Prostate gland (tissue), 2 donors: ENCODE data around the gene TCP11L2.

Experiments used
- CTCF ChIP-seq, 4 experiments: fragments of 200-600 bp in 2 of 4; fragments of 450-650 bp in 2 of 4; sonication (generic) in 2 of 4; IDR thresholded peaks; 1 replicate in 3 of 4; 2 replicates in 1 of 4; pipeline ENCODE4 v1.5.1; 2016 to 2019; ENCODE audit warnings: antibody characterized with exemption in 4 of 4, mild to moderate bottlenecking in 2 of 4, moderate library complexity in 2 of 4
- POLR2AphosphoS5 ChIP-seq: sonication (generic); formaldehyde crosslinking; IDR thresholded peaks from one replicate; pipeline ENCODE4 v1.6.1; 2017; ENCODE audit warnings: antibody characterized with exemption

DNA sequence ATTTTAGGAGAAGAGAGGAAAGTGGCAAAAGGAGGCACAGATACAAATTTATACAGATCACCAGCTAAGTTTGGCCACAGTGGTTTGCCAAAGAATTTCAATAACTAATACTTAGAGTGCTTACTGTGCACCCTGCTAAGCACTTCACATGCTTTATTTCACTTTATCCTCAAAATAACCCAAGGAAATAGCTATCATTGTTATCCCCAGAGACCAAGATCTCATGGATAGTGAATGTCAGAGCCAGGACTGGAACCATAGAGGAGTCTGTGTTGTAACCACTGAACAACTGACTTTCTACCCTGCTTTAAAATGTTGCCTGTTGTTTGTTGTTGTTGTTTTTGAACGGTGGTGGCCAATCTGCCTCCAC, 1.3 kb upstream of the TCP11L2 start:
- no peak for TF ChIP-seq POLR2AphosphoS5
- no peak for TF ChIP-seq CTCF (IDR thresholded peaks at IDR 0.05)
